Esophagus mucosa (tissue), 1 donor: Measurements from ENCODE around the gene AHCYL2. TPM values are rescaled to one million over a fixed set of nuclear protein-coding genes. Genes with fewer than 3 reads are reported as not detected.
"Not testable (repeated sequence)": the region's sequence is repeated elsewhere in the genome, so short reads cannot be mapped to it uniquely, and the experiment has no call there.

Experiments
- ATAC-seq: fragments of 200-7000 bp; cut with Tn5 transposase; one replicate; pipeline ENCODE4 v1.9.1; 2020
- total RNA-seq: library from RNA; stranded (reverse); gene quantifications from one replicate; pipeline ENCODE4 v1.2.4, GENCODE V29; 2023
- donor health status: DM: yes; HTN: yes; CAD: no.

Gene AHCYL2
- total RNA-seq, 1 donor from 2014 or later = 25.9 TPM

DNA sequence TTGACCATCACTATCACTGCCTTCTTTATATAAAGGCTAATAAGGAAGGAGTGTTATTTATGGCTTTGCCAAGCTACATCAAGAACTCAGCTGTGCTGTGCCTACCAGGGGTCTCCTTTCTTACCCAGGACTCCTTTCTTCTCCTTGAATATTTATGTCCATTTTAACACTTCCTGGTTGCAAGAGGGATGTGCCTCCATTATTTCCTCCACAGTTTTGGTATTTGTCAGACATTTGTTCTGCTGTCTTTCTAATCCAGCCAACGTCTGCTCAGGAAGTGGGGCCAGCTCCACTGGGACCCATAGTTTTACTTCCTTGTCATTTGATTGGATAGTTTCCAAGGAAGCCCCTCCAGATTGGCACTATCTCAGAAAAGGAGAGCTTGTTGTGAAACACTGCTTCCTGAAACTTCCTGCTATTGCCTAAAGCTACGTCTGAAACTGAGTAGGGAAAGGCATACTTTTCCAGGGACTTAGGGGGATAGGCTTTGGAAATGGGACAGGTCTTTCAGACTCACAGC lies 202.8 kb downstream of the AHCYL2 start:
- ATAC-seq = no peak

DNA sequence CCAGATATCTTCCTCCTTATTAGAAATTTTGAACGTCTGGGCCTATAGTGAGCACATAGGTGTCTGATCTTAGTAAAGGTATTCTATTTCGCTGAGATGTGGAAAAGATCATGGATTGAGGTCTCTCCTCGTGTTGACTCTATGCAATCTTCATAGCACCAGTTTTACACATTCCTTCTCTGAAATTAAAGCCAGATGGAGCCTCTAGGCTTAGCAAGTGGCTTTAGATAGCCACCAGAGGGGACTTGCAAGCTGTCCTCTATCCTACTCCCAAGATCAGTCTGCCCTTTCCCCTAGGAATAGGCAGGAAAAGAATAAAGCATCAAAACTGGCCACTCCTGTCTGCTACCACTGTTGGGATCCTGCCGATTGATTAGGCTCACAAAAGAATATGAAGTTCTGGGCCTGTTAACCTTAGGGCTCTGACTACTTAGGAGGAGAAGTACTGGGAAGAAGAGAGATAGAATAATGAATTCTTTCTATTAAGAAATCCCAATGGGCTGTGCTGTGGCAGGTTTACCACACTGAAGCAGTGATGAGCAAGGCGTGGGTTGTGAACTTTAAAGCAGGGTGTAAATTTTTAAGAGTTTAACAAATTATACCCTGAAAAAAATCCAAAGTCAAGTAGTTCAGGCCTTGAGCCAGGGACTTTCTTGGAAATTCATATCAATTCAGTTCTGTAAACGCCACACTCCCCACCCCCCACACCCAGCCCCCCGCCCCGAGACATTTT lies 207.2 kb downstream of the AHCYL2 start:
- ATAC-seq = no peak

DNA sequence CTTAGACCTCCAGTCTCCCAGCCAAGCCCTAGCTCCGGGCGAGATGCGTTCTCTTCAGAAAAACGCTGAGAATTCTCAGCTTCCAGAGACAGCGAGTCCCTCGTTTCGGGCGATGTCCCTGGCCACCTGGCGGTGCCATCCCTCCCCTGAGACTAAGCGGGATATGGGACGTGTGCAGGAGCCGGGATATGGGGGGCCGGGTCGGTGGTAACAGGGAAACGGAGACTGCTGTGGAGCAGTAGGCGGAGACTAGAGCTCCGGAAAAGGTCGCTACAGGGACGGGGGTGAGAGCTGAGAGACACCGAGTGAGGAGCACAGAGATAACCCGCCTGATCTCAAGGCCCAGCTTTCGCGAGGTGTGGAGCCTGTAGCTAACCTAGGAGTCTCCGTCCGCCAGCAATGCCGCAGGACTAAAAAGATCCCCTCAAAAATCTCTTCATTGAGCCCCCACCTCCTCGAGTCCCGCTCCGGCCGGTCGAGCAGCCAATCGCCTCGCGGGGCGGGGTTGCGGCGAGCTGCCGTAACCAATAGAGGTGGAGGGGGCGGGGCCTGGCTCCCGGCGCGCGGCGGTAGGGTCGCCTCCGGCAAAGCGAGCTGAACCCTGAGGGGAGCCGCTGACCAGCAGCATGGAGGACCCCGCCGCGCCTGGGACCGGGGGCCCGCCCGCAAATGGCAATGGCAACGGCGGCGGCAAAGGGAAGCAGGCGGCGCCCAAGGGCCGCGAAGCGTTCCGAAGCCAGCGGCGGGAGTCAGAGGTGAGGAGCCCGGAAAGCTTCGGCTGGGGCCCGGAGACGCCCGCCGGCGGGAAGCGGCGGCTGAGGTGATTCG lies 209.2 kb downstream of the AHCYL2 start, which contains the start of gene STRIP2:
STRIP2 (plus strand) TSS at position 586 of the 828 bp plus-strand sequence; CDS start at position 627, 41 bp downstream.
- peak; percentile 91 for ATAC-seq

DNA sequence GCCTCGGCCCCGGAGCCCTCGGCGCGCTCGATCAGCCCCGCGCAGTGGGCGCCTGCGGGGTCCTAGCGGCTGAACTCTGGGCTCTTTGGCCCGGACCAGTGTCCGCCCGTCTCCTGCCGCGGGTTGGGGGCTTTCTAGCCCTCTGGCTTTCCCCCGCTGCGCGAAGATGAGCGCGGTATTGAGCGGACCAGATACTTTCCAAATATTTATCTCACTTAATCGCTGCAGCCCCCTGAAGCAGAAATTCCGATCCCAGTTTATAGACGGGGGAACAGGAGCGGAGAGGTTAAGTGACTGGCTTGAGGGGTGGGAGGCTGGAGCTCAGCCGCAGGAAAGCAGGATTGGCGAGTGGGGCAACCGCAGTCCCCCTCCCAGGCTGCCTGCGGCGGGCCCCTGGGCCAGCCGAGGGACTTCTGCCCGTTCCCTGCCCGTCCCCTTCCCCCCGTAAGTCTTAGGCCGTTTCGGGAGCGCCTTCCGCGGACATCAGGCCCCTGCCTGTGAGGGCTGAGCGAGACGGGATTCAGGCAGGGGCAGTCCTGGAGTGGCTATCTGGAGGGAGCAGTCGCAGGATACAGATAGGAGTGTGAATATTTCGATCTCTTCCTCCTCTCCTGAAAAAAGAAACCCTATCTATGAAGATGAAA lies 210.0 kb downstream of the AHCYL2 start:
- no peak for ATAC-seq

DNA sequence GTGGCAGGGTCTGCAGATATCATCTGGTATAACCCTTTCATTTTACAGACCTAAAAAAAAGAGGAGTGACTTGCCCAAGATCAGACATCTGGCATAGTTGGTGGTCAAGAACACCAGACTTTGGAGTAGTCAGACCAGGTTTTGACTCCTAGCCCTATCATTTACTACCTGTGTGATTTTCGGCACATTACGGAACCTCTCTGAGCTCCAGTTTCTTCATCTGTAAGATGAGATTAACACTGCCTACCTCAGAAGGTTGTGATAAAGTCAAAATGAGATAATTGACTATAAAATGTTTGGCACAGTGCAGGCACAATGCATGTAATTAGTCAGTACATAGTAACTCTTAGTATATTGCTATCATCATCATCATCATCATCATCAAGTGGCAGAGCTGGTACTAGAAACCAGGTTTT lies 210.6 kb downstream of the AHCYL2 start:
- ATAC-seq = no peak

DNA sequence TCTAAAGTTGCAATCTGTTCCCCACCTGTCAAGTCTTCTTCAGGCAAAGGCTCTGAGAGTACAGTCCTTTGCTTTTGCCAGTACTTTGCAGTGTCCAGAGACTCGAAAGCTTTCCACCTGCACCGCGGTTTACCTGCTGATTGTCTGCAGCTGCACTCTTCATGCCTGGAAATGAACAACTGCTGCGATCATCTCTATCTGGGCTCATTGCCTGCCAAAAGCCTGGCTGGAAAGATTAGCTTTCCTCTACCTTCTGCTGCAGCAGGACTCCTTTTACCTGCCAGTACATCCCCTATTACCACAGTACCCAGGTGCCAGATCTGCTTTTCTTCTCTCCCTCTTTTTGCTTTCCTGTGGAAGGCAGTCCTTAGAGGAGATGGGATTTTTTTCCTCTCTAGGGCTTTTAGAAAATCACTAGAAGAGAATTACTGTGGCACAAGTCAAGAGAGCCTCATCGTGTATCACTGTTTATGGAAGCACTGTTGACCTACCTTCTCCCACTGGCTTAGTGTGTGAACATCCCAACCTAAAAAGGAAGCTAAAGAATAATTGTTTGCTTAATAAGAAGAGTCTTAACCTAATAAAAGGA lies 211.6 kb downstream of the AHCYL2 start:
- ATAC-seq = no peak

DNA sequence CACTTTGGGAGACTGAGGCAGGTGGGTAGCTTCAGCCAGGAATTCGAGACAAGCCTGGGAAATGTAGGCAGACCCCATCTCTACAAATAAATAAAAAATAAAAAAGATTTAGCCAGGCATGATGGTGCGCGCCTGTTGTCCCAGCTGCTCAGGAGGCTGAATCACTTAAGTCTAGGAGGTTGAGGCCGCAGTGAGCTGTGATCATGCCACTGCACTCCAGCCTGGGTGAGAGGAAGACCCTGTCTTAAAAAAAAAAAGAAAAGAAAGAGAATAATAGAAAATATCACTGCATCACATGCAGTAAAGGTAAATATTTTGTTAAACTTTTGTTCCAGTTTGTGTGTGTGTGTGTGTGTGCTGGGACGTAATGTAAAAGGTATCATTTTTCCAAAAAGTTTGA lies 212.4 kb downstream of the AHCYL2 start:
- no peak for ATAC-seq

DNA sequence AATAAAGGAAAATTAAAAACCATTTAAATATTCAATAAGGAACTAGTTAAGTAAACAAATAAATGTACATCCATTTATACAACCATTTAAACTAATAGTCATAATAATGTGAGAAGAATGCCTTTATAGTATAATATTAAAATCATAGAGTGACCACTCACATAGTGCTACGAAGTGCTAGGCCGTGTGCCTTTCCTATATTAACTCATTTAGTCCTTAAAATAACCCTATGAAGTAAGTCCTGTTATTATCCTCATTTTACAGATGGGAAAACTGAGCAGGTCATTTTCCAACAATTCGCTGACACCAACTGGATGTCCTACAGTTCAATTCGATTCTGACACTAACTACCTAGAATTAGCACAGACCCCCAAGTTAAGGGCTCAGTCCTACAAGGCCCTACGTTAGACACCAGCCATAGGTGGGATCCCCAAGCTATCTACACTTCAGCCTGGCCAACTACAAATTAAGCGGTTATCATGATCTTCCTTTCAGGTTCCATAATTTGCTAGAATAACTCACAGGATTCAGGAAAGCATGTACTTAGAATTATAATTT lies 213.5 kb downstream of the AHCYL2 start:
- ATAC-seq = no peak

DNA sequence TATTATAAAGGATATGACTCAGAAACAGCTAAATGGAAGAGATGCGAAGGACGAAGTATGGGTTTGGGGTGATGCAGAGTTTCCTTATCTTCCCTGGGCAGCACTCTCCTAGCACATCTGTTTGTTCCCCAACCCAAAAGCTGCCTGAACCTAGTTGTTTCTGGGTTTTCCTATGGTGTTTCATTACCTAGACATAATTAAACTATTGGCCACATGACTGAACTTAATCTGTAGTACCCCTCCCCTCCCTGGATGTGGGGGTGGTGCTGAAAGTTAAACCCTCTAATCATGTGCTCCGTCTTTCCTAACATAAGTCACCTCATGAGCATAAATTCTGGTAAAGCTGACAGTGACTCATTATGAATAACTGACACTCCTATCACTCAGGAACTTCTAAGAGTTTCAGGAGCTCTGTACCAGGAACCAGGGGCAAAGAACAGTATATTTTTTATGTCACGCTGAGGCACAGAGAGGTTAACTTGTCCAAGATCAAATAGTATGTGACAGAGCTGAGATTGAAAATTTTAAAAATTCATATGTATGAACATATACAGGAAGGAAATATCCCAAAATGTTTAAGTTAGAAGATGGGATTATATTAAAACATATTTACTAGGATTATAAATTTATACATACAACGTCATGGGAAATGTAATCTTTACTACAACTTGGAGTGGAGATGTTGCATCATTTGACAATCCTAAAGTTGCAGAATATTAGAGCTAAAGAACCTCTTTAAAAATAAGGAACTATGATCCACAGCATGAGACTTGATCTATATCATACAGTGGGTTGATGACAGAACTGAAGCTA lies 214.2 kb downstream of the AHCYL2 start:
- ATAC-seq = peak; percentile 84

DNA sequence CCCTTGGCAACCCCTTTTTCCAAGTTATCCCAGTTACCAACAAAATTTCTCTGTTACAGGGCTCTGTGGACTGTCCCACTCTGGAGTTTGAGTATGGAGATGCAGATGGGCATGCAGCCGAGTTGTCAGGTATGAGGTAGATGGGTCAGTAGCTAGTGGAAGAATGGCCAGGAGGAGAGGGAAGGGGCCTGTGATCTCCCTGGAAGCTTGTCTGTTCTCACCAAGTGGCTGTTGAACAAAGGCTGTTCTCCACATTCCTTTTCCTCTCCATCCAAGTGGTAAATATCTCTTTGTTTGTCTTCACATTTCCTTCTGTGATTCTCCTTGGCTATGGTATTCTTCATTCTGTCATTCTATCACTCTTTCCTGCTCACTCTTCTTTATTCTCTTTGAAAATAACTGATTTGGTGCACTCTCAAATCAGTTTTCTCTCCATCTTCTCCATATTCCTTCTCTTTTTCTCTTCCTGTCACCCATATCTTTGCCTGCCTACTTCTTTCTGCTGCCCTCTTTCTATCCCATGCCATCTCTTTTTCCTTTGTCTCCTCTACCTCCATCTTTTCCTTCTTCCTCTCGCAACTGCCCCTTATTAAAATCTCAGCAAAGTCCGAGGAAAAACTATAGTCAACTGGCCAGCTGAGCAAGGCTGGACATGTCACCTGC lies 215.3 kb downstream of the AHCYL2 start:
- no peak for ATAC-seq

DNA sequence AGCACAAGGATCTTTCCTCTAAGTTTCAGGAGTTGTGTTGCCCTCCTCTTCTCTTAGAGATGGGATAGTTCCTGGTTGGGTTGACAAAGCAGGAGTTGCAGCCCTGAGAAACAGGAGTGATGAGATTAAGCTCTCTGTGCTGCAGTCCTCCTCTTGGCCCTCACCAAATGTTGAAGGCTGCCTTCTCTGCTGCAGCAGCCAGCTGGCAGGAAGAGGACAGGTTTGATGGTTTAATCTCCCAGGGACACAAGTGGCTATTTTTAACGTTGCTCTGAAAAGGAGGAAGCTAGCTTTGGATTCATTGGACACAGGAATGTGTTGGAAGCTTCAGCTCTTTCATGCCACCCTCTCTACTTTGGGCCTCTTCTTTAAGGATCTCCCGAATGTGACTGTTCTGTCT lies 218.8 kb downstream of the AHCYL2 start:
- no peak for ATAC-seq

DNA sequence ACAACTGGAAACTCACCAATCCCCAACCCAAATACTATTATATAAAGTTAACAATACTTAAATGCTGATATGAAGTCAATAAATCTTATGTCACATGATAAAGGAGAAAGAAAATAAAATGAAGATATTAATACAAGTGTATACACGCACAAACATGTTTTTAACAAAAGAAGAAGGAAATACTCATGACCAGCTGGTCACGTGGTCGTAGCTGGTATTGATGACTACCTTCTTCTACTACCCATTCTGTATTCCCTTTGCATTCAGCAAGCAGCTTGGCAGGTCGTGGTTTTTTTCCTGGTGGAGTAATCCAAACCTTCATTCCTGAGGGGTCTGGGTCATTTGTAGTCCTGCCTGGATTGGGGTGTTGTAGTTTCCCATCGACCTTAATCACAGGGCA lies 219.9 kb downstream of the AHCYL2 start:
- ATAC-seq = not testable (repeated sequence)

DNA sequence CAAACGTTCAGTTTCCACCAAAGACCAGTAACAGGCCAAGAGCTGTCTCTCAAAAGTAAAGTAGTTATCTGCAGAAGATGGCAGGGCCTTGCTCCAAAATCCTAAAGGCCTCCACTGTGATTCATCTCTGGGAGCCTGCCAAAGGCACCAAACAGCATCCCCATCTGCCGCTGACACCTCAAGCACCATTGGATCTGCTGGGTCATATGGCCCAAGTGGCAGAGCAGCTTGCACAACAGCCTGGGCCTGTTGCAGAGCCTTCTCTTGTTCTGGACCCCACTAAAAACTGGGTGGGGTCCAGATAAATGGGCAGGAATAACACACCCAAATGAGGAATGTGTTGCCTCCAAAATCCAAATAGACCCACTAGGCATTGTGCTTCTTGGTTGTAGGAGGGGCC lies 222.1 kb downstream of the AHCYL2 start:
- not testable (repeated sequence) for ATAC-seq

DNA sequence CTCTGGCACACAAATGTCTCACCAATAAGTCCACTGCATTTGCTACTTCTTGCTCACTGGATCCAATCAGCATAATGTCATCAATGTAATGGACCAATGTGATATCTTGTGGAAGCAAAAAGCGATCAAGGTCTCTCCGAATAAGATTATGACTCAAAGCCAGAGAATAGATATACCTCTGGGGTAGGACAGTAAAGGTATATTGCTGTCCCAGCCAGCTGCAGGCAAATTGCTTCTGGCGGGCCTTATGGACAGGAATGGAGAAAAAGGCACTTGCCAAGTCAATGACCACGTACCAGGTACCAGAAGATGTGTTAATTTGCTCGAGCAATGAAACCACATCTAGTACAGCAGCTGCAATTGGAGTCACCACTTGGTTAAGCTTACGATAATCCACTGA lies 222.6 kb downstream of the AHCYL2 start:
- ATAC-seq = not testable (repeated sequence)

DNA sequence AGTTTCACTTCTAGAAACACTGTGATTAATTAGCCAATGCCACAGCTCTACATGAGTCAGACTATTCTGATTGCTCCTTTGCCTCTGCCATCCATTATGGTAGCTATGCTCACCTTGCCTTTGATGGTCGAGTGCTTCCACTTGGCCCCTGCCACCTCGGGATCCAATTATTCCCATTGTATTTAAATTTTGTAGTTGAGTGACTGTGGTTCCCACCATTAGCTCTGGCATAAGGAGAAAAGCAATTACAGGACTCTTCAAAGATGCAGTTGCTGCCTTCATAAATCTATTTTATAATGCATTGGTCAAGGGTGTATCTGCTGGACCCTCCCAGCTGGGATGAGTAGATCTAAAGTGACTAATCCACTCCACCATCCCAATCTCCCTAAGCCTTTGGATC lies 223.8 kb downstream of the AHCYL2 start:
- not testable (repeated sequence) for ATAC-seq

DNA sequence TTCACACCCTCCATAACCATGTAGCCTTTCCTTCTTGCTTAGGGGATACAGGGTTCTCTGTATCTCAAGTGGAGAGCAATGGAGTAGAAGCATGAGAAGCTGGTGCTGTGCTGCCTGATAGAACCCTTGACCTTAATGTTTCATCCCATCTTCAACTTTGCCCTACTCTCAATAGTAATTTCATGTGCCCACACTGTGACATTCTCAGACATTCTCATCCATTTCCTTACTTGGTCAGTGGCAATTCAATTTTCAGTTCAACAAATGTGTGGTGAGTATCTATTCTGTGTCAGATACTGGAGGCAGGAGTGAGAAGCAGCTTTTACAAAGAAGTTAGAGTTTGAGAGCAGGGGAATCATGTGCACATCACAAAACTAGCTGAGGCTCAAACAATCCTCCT lies 225.5 kb downstream of the AHCYL2 start:
- no peak for ATAC-seq

DNA sequence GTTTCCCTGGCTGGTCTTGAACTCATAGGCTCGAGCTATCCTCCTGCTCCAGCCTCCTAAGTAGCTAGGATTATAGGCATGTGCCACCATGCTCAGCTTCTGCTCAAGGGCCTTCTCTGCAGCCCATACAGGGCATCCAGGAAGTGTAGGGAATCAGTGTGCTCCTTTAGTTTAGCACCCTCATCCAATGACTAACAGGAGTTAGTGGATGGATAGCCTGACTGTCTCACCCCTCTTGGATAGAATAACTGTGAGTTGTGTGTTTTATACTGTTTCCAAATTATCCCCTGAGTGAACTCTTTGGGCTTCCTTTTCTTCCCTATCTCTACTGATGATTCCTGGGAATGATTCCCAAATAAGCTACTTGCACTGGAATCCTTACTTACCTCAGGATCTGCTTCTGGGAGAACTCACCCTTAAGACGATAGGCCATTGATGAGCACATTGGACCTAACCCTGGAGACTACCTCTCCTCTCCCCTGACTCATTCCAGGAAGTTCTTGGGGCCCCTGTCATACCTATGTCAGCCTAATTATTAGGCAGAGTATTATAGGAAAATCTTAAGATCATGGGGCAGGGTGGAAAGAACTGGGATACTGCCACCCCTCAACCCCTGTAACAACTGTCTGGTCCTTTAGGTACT lies 227.9 kb downstream of the AHCYL2 start:
- peak; percentile 89 for ATAC-seq

DNA sequence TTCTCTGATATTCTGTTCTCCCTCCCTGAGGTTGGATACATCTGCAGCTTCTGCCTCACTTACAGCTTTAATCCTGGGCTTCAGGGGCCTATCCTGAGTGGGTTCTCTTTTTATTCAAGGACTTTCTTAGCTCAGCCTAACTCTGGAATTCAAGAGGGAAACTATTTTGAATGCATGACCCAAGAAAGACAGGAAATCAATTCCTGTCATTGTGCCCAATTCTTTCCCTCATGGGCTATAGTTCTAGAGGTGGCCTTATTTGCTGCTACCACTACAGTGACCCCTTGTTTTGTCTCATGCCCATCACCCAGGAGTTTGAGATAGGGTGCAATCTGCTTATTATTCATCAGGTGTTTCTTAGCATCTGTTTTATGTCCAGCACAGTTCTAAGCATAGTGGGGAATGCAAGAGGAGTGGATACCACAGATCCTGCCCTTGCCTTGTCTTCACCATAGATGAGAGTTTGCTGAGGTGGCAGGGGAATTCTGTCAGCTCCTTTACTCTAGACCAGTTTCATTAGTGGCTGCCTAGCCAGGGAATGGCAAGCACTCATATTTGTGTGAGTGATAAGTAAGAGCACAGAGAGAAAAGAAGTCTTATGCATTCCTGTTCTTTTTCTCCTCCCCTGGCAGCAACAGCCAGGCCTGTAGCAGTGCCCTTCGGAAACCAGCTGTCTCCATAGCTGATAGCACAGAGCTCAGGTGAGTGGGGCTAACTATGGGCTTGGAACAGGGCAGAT lies 228.8 kb downstream of the AHCYL2 start:
- ATAC-seq = no peak

DNA sequence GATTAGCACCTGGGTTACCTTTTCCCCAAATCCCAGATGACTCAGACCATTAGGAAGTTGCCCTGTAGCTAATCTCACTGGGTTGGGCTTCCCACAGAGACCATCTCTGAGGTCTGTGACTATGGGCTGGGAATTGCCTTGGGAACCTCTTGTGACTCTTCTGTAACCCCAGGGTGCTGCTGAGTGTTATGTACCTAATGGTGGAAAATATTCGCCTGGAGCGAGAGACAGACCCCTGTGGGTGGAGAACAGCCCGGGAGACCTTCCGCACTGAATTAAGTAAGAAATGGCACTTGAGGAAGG lies 229.4 kb downstream of the AHCYL2 start:
- ATAC-seq = no peak

DNA sequence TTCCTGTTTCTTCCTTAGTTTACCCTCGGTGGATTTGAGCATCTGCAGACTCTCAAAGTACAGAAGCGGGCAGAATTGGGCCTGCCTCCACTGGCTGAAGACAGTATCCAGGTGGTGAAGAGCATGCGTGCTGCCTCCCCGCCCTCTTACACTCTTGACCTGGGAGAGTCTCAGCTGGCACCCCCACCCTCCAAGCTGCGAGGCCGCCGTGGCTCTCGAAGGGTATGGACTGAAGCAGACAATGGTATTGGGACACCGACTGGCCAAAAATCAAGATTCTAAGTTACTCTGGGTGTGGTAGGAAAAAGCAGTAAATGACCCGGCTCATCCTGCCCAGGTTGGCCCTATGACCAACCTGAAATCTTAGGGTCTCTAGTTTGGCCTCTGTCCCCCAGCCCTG lies 231.6 kb downstream of the AHCYL2 start:
- no peak for ATAC-seq
